ENCODE measurements around the gene FAM193B.
"Not testable (repeated sequence)": the region's sequence is repeated elsewhere in the genome, so short reads cannot be mapped to it uniquely, and the experiment has no call there.

The FAM193B gene

DNA sequence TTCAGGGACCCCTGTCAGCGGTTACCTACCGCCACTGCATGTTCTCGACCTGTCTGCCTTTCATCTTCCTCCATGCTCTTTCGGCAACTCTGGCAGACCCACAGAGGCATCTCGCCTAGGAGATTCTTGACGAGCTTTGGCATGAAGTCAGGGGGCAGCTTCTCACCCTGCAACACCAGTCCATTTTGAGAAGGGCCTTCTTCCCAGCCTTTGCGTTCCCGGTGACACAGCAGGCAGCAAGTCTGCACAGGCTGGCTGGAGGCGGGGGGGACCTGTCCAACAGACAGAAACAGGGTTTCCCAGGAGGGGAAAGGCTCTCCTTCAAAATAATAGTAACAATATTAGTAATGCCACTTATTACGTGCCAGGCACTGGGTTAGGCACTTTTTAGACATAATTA, 15.5 kb downstream of the FAM193B start:
- DNase-seq (ENCODE audit: low spot score): no peak
- no peak overlapping the region for H3K4me3 Mint-ChIP-seq
- no peaks in the 10 kb centered on the region for H3K4me1 Mint-ChIP-seq (ENCODE audit: low read depth)
- no peaks in the 10 kb centered on the region for H3K27me3 Mint-ChIP-seq (ENCODE audit: low read depth)
- peaks cover 22% of the 10 kb centered on the region for H3K36me3 Mint-ChIP-seq (ENCODE audit: low read depth)
- H3K27ac Mint-ChIP-seq: no peak overlapping the region
- H3K9me3 Mint-ChIP-seq: no peaks in the 10 kb centered on the region

DNA sequence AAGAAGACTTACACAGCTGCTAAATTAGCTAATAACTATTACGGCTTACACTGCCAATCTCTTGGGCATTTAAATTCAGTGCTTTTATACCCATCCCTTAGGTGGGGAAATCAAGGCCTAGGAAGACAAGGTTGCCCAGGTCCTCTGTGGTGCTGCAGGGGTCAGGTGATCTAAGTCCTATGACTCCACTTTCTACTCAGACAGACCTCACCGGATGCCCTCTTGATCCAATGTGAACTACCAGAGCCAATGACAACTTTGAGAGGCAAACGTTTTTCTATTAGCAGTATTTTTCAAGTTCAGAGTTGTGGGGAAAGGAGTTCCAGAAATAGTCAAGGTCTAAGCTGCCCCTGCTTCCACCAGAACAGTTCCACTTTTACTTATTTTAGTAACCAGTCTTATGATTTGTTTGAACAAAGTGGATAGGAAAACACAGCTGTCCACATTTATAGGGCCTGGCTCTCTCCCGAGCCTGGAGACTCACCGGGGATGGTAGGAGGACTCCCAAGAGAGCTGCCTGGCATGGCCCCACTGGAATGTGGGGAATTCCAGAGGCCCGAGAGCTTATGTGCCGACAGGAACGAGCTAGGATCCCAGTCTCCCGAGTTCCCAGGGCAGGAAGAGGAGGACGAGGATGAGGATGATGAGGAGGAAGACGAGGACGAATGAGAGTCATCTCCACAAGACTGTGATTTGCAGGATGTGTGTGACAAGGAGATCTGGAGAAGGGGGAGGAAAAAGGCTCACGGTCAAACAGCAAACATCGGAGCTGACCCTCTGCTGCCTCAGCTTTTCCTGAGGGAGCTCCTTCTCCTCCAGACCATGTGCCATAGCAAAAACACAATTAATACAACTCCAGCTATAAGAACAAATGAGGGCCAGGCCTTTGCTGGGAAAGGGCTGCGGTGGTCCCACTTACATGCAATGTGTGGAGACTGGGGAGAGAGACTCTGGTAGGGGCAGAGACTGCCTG, 16.7 kb downstream of the FAM193B start:
- Mint-ChIP-seq H3K4me1 (ENCODE audit: low read depth) (no peaks in the 10 kb centered on the region), H3K27me3 (ENCODE audit: low read depth) (no peaks in the 10 kb centered on the region), H3K36me3 (ENCODE audit: low read depth) (peaks cover 29% of the 10 kb centered on the region), H3K4me3 (no peak overlapping the region), H3K27ac (no peak overlapping the region), H3K9me3 (no peaks in the 10 kb centered on the region)
- DNase-seq (ENCODE audit: low spot score): no peak

DNA sequence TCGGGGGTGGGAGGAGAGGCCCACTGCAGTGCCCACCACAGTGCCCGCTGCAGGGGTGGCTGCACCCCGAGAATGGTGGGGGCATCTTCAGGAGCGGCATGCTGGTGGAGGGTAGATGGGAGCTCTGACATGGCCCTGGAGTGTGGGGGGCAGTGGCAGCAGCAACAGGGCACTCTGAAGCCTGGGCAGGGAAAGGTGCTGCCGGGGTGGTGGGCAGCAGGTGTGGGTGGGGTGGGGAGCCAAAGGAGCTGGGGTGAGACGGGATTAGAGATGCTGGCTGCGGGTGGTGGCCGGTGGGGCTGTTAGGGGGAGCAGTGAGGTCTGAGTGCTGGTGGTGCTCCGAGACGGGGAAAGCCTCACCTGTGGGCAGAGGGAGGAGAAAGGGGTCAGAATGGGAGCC, 18.0 kb downstream of the FAM193B start:
- DNase-seq (ENCODE audit: low spot score): no peak
- Mint-ChIP-seq H3K27me3 (ENCODE audit: low read depth) (no peaks in the 10 kb centered on the region), H3K9me3 (no peaks in the 10 kb centered on the region), H3K4me3 (no peak overlapping the region), H3K27ac (no peak overlapping the region), H3K4me1 (ENCODE audit: low read depth) (no peaks in the 10 kb centered on the region), H3K36me3 (ENCODE audit: low read depth) (peaks cover 28% of the 10 kb centered on the region)

DNA sequence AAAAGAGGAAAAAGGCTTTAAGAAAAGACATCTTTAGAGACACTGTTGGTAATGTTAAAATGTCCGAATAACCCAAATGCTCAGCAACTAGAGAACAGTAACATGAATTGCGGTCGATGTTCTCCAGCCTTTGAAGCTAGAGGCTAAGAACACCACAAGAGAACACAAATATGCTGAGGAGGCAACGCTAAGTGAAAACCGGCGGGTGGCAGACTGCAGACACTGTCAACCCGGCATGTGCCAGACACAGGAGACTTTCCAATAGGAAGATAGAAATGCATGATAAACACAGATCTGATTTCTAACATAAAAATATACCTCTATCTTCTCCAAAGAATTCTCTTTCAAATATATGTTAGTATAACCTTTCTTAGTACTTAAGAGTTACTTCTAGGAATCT, 19.2 kb downstream of the FAM193B start:
- H3K9me3 Mint-ChIP-seq: no peaks in the 10 kb centered on the region
- no peaks in the 10 kb centered on the region for H3K4me1 Mint-ChIP-seq (ENCODE audit: low read depth)
- H3K27ac Mint-ChIP-seq: no peak overlapping the region
- H3K36me3 Mint-ChIP-seq (ENCODE audit: low read depth): peaks cover 35% of the 10 kb centered on the region
- H3K27me3 Mint-ChIP-seq (ENCODE audit: low read depth): no peaks in the 10 kb centered on the region
- H3K4me3 Mint-ChIP-seq: no peak overlapping the region
- DNase-seq (ENCODE audit: low spot score): no peak

DNA sequence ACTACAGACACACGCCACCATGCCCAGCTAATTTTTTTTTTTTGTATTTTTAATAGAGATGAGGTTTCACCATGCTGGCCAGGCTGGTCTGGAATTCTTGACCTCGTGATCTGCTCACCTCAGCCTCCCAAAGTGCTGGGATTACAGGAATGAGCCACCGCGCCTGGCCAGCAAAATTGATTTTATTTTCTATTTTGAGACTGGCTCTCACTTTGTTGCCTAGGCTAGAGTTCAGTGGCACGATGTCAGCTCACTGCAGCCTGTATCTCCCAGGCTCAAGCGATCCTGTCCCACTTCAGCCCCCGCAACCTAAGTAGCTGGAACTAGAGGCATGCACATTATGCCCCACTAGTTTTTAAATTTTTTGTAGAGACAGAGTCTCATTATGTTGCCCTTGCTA, 19.9 kb downstream of the FAM193B start:
- not testable (repeated sequence) for H3K27ac Mint-ChIP-seq; H3K4me1 Mint-ChIP-seq (ENCODE audit: low read depth); H3K9me3 Mint-ChIP-seq; H3K27me3 Mint-ChIP-seq (ENCODE audit: low read depth); H3K4me3 Mint-ChIP-seq; DNase-seq (ENCODE audit: low spot score)
- H3K36me3 Mint-ChIP-seq (ENCODE audit: low read depth): peaks cover 38% of the 10 kb centered on the region

DNA sequence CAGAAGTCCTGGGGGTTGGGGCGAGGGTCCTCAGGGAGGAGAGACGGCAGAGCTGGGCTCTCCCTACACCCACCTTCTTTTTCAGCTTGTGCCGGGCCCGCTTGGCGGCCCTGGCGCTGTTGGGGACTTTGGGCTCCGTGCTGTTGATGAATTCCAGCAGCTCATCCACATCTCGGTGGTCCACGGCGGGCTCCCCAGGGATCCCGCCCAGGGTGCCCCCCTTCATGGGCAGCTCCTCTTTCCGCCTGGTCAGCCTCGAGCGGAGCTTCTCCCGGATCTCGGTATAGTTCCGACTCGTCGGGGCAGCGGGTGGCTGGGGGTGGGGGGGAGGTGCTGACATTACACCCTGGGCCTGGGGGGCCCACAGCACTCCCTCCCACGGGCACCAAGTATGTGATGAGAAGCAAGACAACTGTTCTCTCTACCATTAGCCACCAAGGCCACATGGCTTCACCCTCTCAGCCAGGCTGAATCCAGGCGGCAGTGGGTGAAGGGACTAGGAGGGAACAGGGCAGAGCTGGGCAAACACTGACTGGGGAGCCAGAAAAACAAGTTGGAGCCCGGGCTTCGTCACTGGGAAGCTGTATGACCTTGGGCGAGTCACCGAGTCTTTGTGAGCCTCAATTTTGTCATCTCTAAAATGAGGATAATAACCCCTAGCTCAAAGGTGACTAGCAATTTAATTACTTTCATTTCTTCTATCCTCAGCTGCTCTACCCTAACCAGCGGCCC, 23.0 kb downstream of the FAM193B start:
- Mint-ChIP-seq H3K27ac (no peak overlapping the region), H3K27me3 (ENCODE audit: low read depth) (no peaks in the 10 kb centered on the region), H3K9me3 (no peaks in the 10 kb centered on the region), H3K4me1 (ENCODE audit: low read depth) (no peaks in the 10 kb centered on the region), H3K36me3 (ENCODE audit: low read depth) (peaks cover 24% of the 10 kb centered on the region), H3K4me3 (no peak overlapping the region)
- no peak for DNase-seq (ENCODE audit: low spot score)

DNA sequence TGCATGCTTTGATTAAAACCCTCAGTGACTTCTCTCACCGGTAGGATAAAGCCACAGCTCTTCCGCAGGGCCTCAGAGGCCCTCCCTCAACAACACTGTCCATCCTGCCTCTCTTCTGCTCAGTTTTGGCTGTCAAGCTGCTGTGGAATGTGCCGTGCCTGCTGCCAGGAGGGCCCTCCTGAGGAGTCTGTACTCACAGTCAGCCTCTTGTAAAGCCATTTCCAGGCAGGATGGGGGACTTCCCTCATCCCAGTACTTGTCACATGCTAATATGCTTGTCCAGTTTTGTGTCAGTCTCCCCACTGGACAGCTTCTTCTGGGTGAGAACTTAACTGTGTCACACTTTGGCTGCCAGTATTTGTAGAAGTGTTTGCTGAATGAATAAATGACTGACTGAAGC, 23.7 kb downstream of the FAM193B start:
- DNase-seq (ENCODE audit: low spot score): no peak
- Mint-ChIP-seq H3K9me3 (no peaks in the 10 kb centered on the region), H3K4me1 (ENCODE audit: low read depth) (no peaks in the 10 kb centered on the region), H3K36me3 (ENCODE audit: low read depth) (peaks cover 24% of the 10 kb centered on the region), H3K27me3 (ENCODE audit: low read depth) (no peaks in the 10 kb centered on the region), H3K4me3 (no peak overlapping the region), H3K27ac (no peak overlapping the region)

DNA sequence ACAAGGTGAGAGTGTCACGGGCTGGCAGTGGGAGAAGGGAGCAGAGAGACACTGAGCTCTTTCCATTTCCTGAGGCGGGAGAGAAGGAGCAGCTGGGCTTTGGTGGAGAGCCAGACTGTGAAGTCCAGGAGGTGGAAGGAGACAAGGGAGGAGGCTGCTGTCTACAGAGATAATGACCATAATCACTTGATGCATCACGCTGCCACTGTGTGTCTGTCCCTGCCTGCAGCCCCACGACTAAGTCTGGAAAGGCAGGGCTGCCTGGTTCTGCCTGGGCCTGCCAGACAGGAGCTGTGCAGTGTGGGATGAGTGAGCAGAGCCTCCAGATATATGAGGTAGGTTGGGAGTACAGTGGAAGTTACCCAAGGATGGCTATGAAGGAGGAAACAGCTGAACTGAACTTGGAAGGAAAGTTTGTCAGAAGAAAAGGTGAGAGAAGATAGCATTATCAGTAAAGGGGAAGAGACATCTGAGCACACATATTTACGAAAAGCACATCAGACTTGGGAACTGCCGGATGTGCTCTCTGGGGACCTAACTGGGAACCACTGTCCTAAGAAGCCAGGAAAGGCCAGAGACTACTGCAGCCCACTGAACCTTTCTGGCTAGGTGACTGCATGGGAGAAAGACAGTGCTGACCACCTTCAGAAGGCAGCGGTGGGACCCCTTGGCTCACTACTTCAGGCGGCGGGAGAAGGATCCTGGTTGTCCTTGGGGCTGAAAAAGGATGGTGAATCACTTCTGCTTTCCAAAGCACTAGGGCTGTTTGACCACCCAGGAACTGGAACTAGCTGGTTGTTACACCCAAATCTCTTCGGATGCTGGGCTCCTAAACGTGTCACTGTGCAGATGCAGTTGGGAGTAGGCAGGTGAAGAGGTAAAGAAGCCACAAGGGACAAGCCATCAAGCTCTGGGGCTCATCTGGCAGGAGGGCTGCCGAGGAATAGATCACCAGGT, 24.8 kb downstream of the FAM193B start:
- no peak for DNase-seq (ENCODE audit: low spot score)
- Mint-ChIP-seq H3K4me1 (ENCODE audit: low read depth) (no peaks in the 10 kb centered on the region), H3K9me3 (no peaks in the 10 kb centered on the region), H3K27ac (peak overlapping the region; percentile 32), H3K4me3 (no peak overlapping the region), H3K27me3 (ENCODE audit: low read depth) (no peaks in the 10 kb centered on the region), H3K36me3 (ENCODE audit: low read depth) (peaks cover 23% of the 10 kb centered on the region)

DNA sequence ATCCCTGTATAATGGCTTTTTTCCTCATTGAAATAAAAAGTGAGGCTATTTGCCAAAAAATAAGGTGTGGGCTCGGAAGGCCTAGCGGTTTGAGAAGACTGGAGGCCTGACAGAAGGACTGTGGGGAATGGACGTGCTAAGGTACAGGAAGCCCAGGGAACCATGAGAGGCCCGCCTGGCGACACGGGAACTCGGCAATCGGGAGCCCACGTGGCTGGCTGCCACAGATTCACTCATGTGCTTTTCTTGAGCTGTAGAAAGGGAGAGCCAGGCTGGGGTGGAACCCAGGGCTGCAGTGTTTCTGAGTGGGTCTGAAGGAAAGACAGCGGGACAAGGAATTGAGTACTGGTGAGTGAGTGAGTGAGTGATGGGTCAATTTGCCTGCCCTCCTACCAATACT, 25.7 kb downstream of the FAM193B start:
- no peaks in the 10 kb centered on the region for H3K4me1 Mint-ChIP-seq (ENCODE audit: low read depth)
- no peak overlapping the region for H3K4me3 Mint-ChIP-seq
- no peaks in the 10 kb centered on the region for H3K9me3 Mint-ChIP-seq
- DNase-seq (ENCODE audit: low spot score): no peak
- no peaks in the 10 kb centered on the region for H3K27me3 Mint-ChIP-seq (ENCODE audit: low read depth)
- H3K36me3 Mint-ChIP-seq (ENCODE audit: low read depth): peaks cover 21% of the 10 kb centered on the region
- H3K27ac Mint-ChIP-seq: no peak overlapping the region

DNA sequence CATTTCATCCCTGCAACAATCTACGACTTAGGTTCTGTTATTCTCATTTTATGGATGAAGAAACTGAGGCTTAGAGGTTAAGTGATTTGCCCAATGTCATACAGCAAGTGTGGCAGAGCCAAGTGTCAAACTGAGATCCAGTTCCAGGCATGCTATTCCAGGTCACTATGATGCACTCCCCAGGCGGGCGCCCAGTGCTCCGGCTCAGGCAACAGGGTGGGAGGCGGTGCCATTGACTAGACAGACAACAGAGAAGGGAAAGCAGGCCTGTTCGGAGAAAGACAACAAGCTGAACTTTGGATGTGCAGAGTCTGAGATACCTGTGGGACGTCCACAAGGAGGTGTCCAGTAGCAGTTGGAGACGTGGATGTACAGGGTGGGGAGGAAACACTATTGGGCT, 26.8 kb downstream of the FAM193B start:
- no peaks in the 10 kb centered on the region for H3K27me3 Mint-ChIP-seq (ENCODE audit: low read depth)
- peaks cover 17% of the 10 kb centered on the region for H3K36me3 Mint-ChIP-seq (ENCODE audit: low read depth)
- DNase-seq (ENCODE audit: low spot score): no peak
- no peaks in the 10 kb centered on the region for H3K9me3 Mint-ChIP-seq
- H3K4me3 Mint-ChIP-seq: no peak overlapping the region
- H3K27ac Mint-ChIP-seq: no peak overlapping the region
- H3K4me1 Mint-ChIP-seq (ENCODE audit: low read depth): no peaks in the 10 kb centered on the region

DNA sequence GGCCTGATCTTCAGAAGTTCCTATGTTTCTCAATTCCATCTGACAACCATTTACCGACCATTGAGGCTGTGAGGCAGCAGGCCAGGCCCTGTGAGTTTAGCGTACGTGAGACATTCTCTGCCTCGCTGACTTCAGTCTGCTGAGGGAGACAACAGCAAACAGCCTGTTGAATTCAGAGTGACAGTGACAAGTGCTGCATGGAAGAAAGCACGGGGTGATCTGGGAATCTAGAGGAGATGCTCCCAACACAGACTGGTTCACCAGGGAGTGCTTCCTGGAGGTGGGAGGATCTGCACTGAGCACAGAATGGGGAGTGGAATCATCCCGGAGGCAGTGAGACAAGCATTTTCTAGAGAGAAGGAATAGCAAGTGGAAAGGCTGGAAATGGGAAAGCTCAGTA, 27.6 kb downstream of the FAM193B start:
- Mint-ChIP-seq H3K4me1 (ENCODE audit: low read depth) (no peaks in the 10 kb centered on the region), H3K36me3 (ENCODE audit: low read depth) (peaks cover 14% of the 10 kb centered on the region), H3K9me3 (no peaks in the 10 kb centered on the region), H3K27me3 (ENCODE audit: low read depth) (no peaks in the 10 kb centered on the region), H3K27ac (no peak overlapping the region), H3K4me3 (no peak overlapping the region)
- DNase-seq (ENCODE audit: low spot score): no peak

DNA sequence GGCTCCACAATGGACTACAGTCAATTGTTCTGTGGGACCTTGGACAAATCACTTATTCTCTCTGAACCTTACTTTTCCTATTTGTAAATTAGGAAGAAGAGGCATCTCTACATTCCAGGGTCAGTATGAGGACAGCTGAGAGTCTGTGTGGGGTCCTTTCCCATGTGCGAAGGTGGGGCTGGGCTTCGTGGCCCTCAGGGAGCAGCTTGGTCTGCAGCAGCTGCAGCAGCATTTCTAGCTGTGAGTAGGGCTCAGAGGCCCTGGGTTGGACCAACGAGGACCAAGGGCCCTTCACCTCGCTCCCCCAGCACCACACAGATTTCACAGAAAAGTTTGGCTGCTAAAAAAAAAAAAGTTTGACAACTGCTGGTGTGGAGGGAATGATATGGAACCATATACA, 28.2 kb downstream of the FAM193B start:
- DNase-seq (ENCODE audit: low spot score): no peak
- Mint-ChIP-seq H3K27me3 (ENCODE audit: low read depth) (no peaks in the 10 kb centered on the region), H3K9me3 (no peaks in the 10 kb centered on the region), H3K36me3 (ENCODE audit: low read depth) (peaks cover 18% of the 10 kb centered on the region), H3K4me3 (no peak overlapping the region), H3K4me1 (ENCODE audit: low read depth) (peaks cover 5% of the 10 kb centered on the region), H3K27ac (no peak overlapping the region)

DNA sequence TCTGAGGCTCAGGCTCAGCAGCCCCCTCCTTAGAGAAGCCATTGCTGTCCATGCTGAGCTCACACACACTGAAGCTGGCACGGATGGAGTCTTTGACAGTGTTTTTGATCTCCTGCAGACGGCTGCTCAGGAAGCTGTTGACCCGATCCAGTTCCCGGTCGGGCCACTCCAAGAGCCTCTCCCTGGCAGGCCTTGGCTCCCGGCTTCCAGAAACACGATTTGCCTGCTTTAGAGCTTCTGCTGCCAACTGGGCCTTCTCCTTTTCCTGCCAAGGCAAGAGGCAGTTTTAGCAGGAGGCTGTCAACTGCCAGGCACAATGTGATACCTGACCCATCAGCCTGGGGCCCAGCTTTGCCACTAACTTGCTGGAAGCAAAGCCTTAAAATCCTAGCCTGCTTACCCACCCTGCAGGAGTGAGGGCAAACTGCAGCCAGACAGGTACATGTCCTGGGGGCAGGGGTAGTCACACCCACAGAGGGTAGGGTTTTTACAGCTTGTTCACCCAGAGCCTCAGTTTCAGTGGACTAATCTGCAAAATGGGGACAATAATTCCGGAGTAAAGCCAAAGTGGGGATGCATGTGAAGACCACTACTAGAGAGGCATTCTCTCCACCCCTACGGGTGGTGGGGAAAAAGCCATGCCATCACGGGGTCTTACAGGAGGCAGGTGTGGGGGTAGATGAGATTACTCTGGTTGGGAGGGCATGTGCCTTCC, 29.3 kb downstream of the FAM193B start:
- Mint-ChIP-seq H3K4me3 (no peak overlapping the region), H3K27ac (no peak overlapping the region), H3K36me3 (ENCODE audit: low read depth) (peaks cover 17% of the 10 kb centered on the region), H3K9me3 (no peaks in the 10 kb centered on the region), H3K27me3 (ENCODE audit: low read depth) (no peaks in the 10 kb centered on the region), H3K4me1 (ENCODE audit: low read depth) (peaks cover 12% of the 10 kb centered on the region)
- DNase-seq (ENCODE audit: low spot score): no peak

Data from T-helper 2 cell treated with Interferon-gamma antibody and Interleukin-4, amounts not matched to agents 5 μg/mL and 100 μg/mL, for 36 hours (primary cell).